SK-N-SH (cell line): ENCODE results near the gene TCOF1. TPM values are rescaled to one million over a fixed set of nuclear protein-coding genes. Genes with fewer than 3 reads are reported as not detected.

Experiments
- CTCF ChIA-PET: fragments of 300-600, 350-600 bp; formaldehyde crosslinking; extraction: SDS; loops from one replicate; lab custom pipeline; 2021; lab: Yijun Ruan, JAX
- POLR2A ChIA-PET: fragments of 350-600 bp; sonication (Branson Sonifier 250); formaldehyde crosslinking; extraction: SDS; loops from one replicate; lab custom pipeline; 2020; ENCODE audit warnings: antibody characterized with exemption, inconsistent platforms; lab: Yijun Ruan, JAX
- DNase-seq: peaks from one replicate; pipeline ENCODE4 v3.0.0; 2012
- H2AFZ ChIP-seq: fragments of 200-600 bp; sonication (generic); 2 replicates; pipeline ENCODE4 v1.8.1; 2016; ENCODE audit warnings: antibody characterized with exemption, mild to moderate bottlenecking, low read depth
- H3F3A ChIP-seq: fragments of 200-600 bp; sonication (generic); replicated peaks from 2 replicates; pipeline ENCODE3; 2016; ENCODE audit warnings: antibody characterized with exemption, mild to moderate bottlenecking; ENCODE audit not compliant: insufficient read depth
- H3K27ac ChIP-seq, 2 experiments: fragments of 200-500 bp in 1 of 2; fragments of 200-600 bp in 1 of 2; sonication (Bioruptor generic) in 1 of 2; sonication (generic), shearing (Covaris generic) in 1 of 2; 2 replicates each; pipeline versions ENCODE4 v1.5.1 to v1.6.1; 2014 to 2016; ENCODE audit warnings: low read depth in 2 of 2, inconsistent platforms in 1 of 2, low read length in 1 of 2, mild to moderate bottlenecking in 1 of 2, mixed read lengths in 1 of 2
- H3K27me3 ChIP-seq: fragments of 200-600 bp; sonication (generic), shearing (Covaris generic); 2 replicates; pipeline ENCODE4 v1.6.1; 2016; ENCODE audit warnings: mixed run types; ENCODE audit not compliant: insufficient read depth
- H3K36me3 ChIP-seq, 2 experiments: fragments of 200-500 bp in 1 of 2; fragments of 200-600 bp in 1 of 2; sonication (Bioruptor generic) in 1 of 2; sonication (generic) in 1 of 2; replicated peaks in 1 of 2; 2 replicates each; pipeline versions ENCODE3 to v1.5.1; 2014 to 2016; ENCODE audit warnings: low read length in 1 of 2, mild to moderate bottlenecking in 1 of 2; ENCODE audit not compliant: insufficient read depth in 2 of 2, control insufficient read depth in 1 of 2
- H3K4me1 ChIP-seq, 2 experiments: fragments of 200-500 bp in 1 of 2; fragments of 200-600 bp in 1 of 2; sonication (Bioruptor generic) in 1 of 2; sonication (generic), shearing (Covaris generic) in 1 of 2; 2 replicates each; pipeline versions ENCODE4 v1.5.1 to v1.6.1; 2014 to 2016; ENCODE audit warnings: low read depth in 1 of 2, low read length in 1 of 2, mixed run types in 1 of 2; ENCODE audit not compliant: insufficient read depth in 2 of 2, control insufficient read depth in 1 of 2
- H3K4me2 ChIP-seq: fragments of 200-600 bp; sonication (generic), shearing (Covaris generic); 2 replicates; pipeline ENCODE4 v1.6.1; 2017; ENCODE audit warnings: mixed run types
- H3K4me3 ChIP-seq, 2 experiments: fragments of 200-500 bp in 1 of 2; fragments of 200-600 bp in 1 of 2; sonication (Bioruptor generic) in 1 of 2; sonication (generic), shearing (Covaris generic) in 1 of 2; 2 replicates each; pipeline versions ENCODE4 v1.5.1 to v1.8.1; 2014 to 2016; ENCODE audit warnings: low read depth in 2 of 2, inconsistent platforms in 1 of 2, low read length in 1 of 2, mild to moderate bottlenecking in 1 of 2, mixed read lengths in 1 of 2, moderate library complexity in 1 of 2
- H3K79me2 ChIP-seq: fragments of 200-600 bp; sonication (generic); 2 replicates; pipeline ENCODE4 v1.8.1; 2017; ENCODE audit warnings: mild to moderate bottlenecking; ENCODE audit not compliant: insufficient read depth
- H3K9ac ChIP-seq: fragments of 200-600 bp; sonication (generic); 2 replicates; pipeline ENCODE4 v1.6.1; 2017; ENCODE audit warnings: mixed run types
- H3K9me2 ChIP-seq: fragments of 200-600 bp; sonication (generic); 2 replicates; pipeline ENCODE4 v1.6.1; 2017; ENCODE audit warnings: mixed run types
- H3K9me3 ChIP-seq: fragments of 200-600 bp; sonication (generic); 2 replicates; pipeline ENCODE4 v1.6.1; 2017; ENCODE audit warnings: mixed run types, mild to moderate bottlenecking, moderate library complexity
- H4K20me1 ChIP-seq: fragments of 200-600 bp; sonication (generic); 2 replicates; pipeline ENCODE4 v1.6.1; 2017; ENCODE audit warnings: mild to moderate bottlenecking, mixed run types; ENCODE audit not compliant: insufficient read depth
- ELF1 ChIP-seq: IDR thresholded peaks from 2 replicates; pipeline ENCODE4 v1.4.0; 2012
- FOSL2 ChIP-seq: IDR thresholded peaks from 2 replicates; pipeline ENCODE4 v1.4.0; 2012; ENCODE audit warnings: low read depth, mild to moderate bottlenecking, moderate library complexity, borderline replicate concordance
- GATA2 ChIP-seq: sonication (generic); formaldehyde crosslinking; IDR thresholded peaks from 2 replicates; pipeline ENCODE4 v1.5.0; 2020; ENCODE audit warnings: mild to moderate bottlenecking, missing genetic modification reagents
- IRF3 ChIP-seq: fragments of 150-350 bp; IDR thresholded peaks from 2 replicates; pipeline ENCODE4 v1.6.1; 2016; ENCODE audit warnings: mild to moderate bottlenecking, low read depth, low read length
- MAX ChIP-seq: IDR thresholded peaks from 2 replicates; pipeline ENCODE4 v1.4.0; 2012; ENCODE audit warnings: low read depth
- MEF2A ChIP-seq: IDR thresholded peaks from 2 replicates; pipeline ENCODE4 v1.4.0; 2012; ENCODE audit warnings: low read depth, borderline replicate concordance
- MXI1 ChIP-seq: IDR thresholded peaks from 2 replicates; pipeline ENCODE4 v1.6.1; 2012; ENCODE audit warnings: mild to moderate bottlenecking, low read depth, low read length, improper control_type of control experiment
- NFIC ChIP-seq: IDR thresholded peaks from 2 replicates; pipeline ENCODE4 v1.4.0; 2012; ENCODE audit warnings: borderline replicate concordance
- PBX3 ChIP-seq: IDR thresholded peaks from 2 replicates; pipeline ENCODE4; 2012
- RAD21 ChIP-seq: IDR thresholded peaks from 2 replicates; pipeline ENCODE4 v1.6.1; 2012; ENCODE audit warnings: mild to moderate bottlenecking, low read length
- RCOR1 ChIP-seq: fragments of 150-350 bp; IDR thresholded peaks from 2 replicates; pipeline ENCODE4 v1.6.1; 2017; ENCODE audit warnings: antibody characterized with exemption, low read length
- RXRA ChIP-seq: IDR thresholded peaks from 2 replicates; pipeline ENCODE4 v1.4.0; 2012; ENCODE audit warnings: low read depth, mild to moderate bottlenecking, borderline replicate concordance
- TAF1 ChIP-seq: IDR thresholded peaks from 2 replicates; pipeline ENCODE4 v1.6.1; 2012; ENCODE audit warnings: low read depth, mild to moderate bottlenecking, low read length, moderate library complexity, borderline replicate concordance
- TCF12 ChIP-seq: IDR thresholded peaks from 2 replicates; pipeline ENCODE4 v1.4.0; 2012
- WGBS: methylation state at CpG from one replicate; pipeline ENCODE4 v1.1.6; 2017; ENCODE audit warnings: low lambda C conversion rate; 5-methylcytosine and 5-hydroxymethylcytosine counted together
- polyA plus RNA-seq, 3 experiments: library from polyadenylated mRNA; depleted of rRNA; stranded (reverse); fragments of >200 nt; gene quantifications; 2 replicates each; pipeline ENCODE4 v1.2.3, GENCODE V29; 2012

Gene TCOF1
- polyA plus RNA-seq, 1 of the 3 experiments (the other 2 are of a cell fraction) = 33.0 TPM

- H3K36me3 ChIP-seq = peaks cover 51 to 52% of the 10 kb centered on the region in 2 experiments
- H3K9me3 ChIP-seq = no peaks in the 10 kb centered on the region
- peaks cover 63% of the 10 kb centered on the region for H4K20me1 ChIP-seq
- no peak overlapping the region for H3K4me2 ChIP-seq
- no peaks in the 10 kb centered on the region for H3K27me3 ChIP-seq
- no peak overlapping the region for H3K9ac ChIP-seq
- no peaks in the 10 kb centered on the region for H3K9me2 ChIP-seq
- H3K4me1 ChIP-seq = peaks cover 17 to 19% of the 10 kb centered on the region in 2 experiments; a peak in 3 of 4 replicates
- 89% methylated on average over 15 of the region's 15 CpGs for WGBS
- H3K27ac ChIP-seq = peak overlapping the region in 1 of 2 experiments; percentile 6; a peak in 1 of 4 replicates
- peaks cover 67% of the 10 kb centered on the region for H3F3A ChIP-seq
- TF ChIP-seq RCOR1 = no peak
- TF ChIP-seq MAX = no peak
- TF ChIP-seq ELF1 = no peak
- TF ChIP-seq PBX3 = no peak
- TF ChIP-seq RXRA = no peak
- no peak for TF ChIP-seq MXI1
- TF ChIP-seq TCF12 = no peak
- no peak for TF ChIP-seq MEF2A
- no peak for TF ChIP-seq RAD21
- TF ChIP-seq IRF3 = no peak
- TF ChIP-seq GATA2 (CRISPR knock-in tag) = no peak
- no peak for TF ChIP-seq TAF1
- TF ChIP-seq FOSL2 = no peak
- ChIA-PET CTCF (interaction anchor here (0.9 to 2.4 kb wide), 3 partner anchors 9 to 266 kb away, joined by 3 to 6 read pairs (median 3); no protein-coding TSS in a partner anchor), POLR2A (interaction anchor here (0.7 kb wide), 1 partner anchor 71 kb away, joined by 3 read pairs; no protein-coding TSS in a partner anchor)
- peaks cover 34% of the 10 kb centered on the region for H3K79me2 ChIP-seq
- DNase-seq = no peak
- H3K4me3 ChIP-seq = no peak overlapping the region
- no peak overlapping the region for H2AFZ ChIP-seq
Observed at GRCh38 chr5:150443242-150444075, 86.0 kb downstream of the TCOF1 start.

- Histone ChIP-seq H3K4me3 (no peak overlapping the region), H3K9me2 (no peaks in the 10 kb centered on the region), H3K4me1 (peaks cover 17 to 19% of the 10 kb centered on the region in 2 experiments; a peak in 3 of 4 replicates), H3K79me2 (peaks cover 45% of the 10 kb centered on the region), H4K20me1 (peaks cover 70% of the 10 kb centered on the region), H3K9me3 (no peaks in the 10 kb centered on the region), H2AFZ (no peak overlapping the region), H3K4me2 (no peak overlapping the region), H3K27ac (no peak overlapping the region), H3F3A (peaks cover 69% of the 10 kb centered on the region), H3K27me3 (no peaks in the 10 kb centered on the region), H3K36me3 (peaks cover 51 to 54% of the 10 kb centered on the region in 2 experiments), H3K9ac (no peak overlapping the region)
- POLR2A ChIA-PET = no interaction called here
- no peak for TF ChIP-seq NFIC
- CTCF ChIA-PET = interaction anchor here (0.8 to 1.6 kb wide), 2 partner anchors 9 to 10 kb away, joined by 4 to 7 read pairs; no protein-coding TSS in a partner anchor
- no peak for DNase-seq
- 88% methylated on average over 8 of the region's 9 CpGs for WGBS
Observed at GRCh38 chr5:150444770-150445169, 87.3 kb downstream of the TCOF1 start.
